G401.6 (cell line): Measurements from ENCODE around the gene SLC22A2.

Experiments used
- FAIRE-seq: peaks from 2 replicates; lab custom pipeline; 2012; peaks lifted over from hg19 to GRCh38; lab: Jason Lieb, UNC

Gene SLC22A2

DNA sequence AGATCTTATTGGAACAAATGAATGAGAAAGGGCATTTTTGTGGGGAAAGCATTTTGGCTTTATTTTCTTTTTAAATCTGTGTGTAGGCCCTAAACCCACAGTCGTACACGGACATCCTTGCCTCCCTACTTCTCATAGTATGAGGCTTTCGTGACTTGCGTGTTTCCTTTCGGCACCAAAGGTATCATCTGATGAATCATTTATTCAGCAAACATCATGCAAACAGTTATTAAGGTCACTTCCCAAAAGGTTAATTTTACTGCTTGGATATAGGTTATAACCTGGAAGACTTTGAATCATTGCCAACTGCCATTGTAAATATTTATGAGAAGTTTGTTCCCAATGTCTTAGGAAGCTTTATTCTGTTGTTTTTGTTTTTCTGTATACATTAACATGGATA lies 15.1 kb upstream of the SLC22A2 start:
- FAIRE-seq, result no peak

GRCh38 chr6:160273196-160273595 lies 14.6 kb upstream of the SLC22A2 start:
- FAIRE-seq, result no peak

DNA sequence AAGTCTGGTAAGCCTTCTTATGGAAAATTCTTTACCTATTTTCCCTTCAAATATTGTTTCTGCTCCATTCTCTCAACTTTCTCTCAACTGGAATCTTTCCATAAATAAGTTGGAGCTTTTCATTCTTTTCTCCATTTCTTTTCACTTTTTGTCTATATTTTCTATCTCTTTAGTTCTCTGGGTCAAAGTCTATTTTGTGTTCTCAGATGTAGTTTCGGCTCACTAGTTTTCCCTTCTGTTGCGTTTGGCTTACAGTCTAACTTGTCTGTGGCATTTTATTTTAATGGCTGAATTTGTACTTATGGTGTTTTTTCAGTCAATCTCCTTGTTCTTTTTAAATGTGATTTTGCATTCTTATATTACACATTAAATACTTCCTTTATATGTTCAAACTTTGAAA lies 14.1 kb upstream of the SLC22A2 start:
- FAIRE-seq, result no peak

DNA sequence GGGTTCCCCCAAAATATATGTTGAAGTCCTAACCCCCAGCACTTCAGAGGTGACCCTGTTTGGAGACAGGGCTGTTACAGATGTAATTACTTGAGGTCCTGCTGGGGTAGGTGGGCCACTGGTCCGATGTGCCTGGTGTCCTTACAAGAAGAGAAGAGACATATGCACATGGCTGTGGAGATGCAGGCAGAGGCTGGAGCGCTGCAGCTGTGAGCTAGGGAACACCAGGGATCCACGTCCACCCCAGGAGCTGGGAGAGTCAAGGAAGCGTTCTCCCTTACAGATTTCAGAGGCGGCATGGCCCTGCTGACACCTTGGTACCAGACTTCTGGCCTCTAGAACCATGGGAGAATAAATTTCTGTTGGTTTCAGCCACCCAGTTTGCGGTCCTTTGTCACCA lies 11.7 kb upstream of the SLC22A2 start:
- no peak for FAIRE-seq

DNA sequence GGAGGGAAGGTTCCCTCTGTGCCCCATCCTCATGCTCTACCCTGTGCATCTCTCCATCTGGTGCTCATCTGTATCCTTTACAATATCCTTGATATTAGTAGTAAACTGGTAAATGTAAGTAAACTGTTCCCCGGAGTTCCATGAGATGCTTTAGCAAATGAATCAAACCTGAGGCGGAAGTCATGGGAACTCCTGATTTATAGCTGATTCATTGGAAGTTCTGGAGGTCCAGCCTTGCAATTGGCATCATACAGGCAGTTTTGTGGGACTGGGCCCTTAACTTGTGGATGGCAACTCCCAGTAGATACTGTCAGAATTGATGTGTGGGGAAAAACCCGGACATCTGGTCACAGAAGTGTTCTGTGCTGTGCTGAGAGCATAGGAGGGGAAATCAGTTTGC lies 11.2 kb upstream of the SLC22A2 start:
- FAIRE-seq, result no peak

GRCh38 chr6:160269023-160269521 lies 10.5 kb upstream of the SLC22A2 start:
- no peak for FAIRE-seq

DNA sequence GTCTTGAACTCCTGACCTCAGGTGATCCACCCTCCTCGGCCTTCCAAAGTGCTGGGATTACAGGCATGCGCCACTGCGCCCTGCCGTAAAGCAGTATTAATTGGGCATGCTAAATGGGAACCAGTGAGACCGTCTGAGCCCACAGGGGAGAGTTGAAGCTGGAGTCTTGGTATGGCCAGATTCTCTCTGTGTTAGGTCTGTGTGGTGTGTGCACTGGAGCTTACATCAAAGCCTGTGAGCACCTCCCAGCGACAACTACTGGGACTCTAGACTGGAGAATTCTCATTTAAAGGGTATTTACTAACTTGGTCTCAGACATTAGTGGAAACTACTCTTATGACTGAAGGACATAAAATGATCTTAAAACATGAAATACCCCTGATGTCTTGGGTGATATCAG lies 8.5 kb upstream of the SLC22A2 start:
- FAIRE-seq, result no peak

- FAIRE-seq, result no peak
Observed at GRCh38 chr6:160265869-160266476, 7.4 kb upstream of the SLC22A2 start.

- no peak for FAIRE-seq
Observed at GRCh38 chr6:160264061-160264612, 5.5 kb upstream of the SLC22A2 start.

DNA sequence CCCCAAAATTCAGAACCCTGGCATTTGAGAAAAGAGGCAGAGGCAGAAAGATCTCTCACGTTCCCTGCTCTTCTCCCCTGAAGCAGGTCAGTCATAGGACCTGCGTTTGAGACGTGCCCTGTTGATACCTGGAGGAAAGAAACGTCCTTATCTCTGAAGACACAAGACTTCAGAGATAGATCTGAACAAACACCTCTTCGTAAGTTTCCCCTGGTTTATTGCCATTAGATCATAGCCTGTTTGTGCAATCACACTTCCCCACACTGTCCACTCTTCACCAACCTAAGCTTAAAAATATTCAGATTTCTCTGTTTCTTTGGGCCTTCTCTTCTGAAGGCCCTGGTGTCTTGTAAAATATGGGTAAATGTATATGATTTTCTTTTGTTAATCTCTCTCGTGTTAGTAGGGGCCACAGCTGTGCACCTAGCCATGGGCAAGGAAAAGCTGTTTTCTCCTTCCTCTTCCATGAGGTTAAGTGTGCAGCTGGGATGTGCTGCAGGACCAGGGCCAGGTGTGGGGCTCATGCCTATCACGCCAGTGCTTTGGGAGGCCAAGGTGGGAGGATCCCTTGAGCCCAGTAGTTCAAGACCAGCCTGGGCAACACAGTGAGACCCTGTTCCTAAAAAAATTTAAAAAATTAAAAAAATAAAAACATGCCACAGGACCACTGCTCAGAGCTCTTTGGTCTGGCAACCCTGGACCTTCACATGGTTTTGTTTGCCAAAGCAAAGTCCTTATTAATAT lies 4.7 kb upstream of the SLC22A2 start:
- FAIRE-seq, result no peak

- no peak for FAIRE-seq
Observed at GRCh38 chr6:160261991-160262680, 3.5 kb upstream of the SLC22A2 start.

DNA sequence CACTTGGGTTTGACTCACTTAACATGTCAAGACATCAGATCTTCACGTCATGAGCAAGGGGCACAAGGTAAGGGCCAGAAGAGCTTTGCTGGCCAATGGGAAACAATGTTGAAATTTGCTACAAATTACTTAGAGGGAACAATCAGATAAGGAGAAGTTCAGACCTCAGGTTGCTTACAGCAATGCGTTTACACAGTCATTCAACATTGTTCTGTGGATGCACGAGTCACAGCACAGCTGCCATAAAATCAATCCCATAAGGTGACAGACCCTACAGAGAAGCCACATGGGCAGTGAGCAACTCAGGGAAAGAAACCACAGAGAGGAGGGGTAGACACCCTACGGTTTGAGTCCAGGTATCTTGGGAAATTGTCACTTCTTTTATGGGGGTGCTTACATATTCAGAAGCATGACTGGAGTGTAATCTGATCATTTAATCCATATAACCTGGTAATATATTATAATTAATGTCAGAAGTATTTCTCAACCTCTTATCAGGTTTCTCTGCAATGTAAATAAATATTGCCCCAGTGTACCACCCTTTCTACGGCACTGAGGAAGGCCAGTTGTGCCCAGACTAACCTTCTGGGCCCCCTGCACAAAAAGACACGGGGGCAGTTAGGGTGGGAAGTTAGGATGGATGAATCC lies 2.3 kb upstream of the SLC22A2 start:
- FAIRE-seq, result no peak

GRCh38 chr6:160260367-160260766 lies 1.7 kb upstream of the SLC22A2 start:
- no peak for FAIRE-seq

- no peak for FAIRE-seq
Observed at GRCh38 chr6:160259598-160259997, 977 bp upstream of the SLC22A2 start.

- no peak for FAIRE-seq
Observed at GRCh38 chr6:160259143-160259425, 463 bp upstream of the SLC22A2 start.

DNA sequence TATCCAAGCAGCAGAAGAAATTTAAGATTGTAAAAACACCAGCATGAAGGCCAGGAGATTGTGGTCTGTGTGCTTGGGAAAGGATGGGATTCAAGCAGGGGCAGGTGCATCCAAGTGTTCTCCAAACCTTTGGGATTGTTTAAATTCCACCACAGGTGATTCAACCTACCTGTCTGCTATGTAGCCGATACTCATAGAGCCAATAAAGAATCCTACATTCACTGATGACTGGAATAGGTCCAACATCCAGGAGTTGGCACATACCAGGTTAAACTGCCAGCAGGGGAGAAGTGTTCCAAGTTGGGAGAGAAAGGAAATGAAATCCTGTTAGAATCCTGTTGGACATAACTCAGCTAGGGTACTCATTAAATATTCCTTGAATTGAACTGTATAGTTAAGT lies 2.2 kb downstream of the SLC22A2 start:
- FAIRE-seq, result no peak

GRCh38 chr6:160254467-160255312 lies 3.9 kb downstream of the SLC22A2 start:
- FAIRE-seq, result no peak

GRCh38 chr6:160253714-160254113 lies 4.9 kb downstream of the SLC22A2 start:
- FAIRE-seq, result no peak

DNA sequence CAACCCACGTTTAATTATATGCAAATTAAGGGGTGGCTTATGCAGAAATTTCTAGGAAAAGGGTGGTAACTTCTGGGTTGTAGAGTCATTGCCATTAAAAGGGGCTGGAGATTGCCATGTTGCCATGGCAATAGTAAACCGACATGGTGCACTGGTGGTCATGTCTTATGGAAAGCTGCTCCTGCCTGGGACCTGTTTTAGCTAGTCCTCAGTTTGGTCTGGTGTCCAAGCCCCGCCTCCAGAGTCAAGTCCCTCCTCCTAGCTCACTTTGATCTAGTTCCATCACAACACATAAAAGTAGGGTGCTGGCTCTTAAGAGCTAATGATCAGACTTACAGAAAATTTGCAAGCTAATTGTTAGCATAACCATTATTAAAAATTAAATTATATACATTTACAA lies 5.3 kb downstream of the SLC22A2 start:
- no peak for FAIRE-seq

GRCh38 chr6:160252073-160252813 lies 6.4 kb downstream of the SLC22A2 start:
- no peak for FAIRE-seq

- FAIRE-seq, result no peak
Observed at GRCh38 chr6:160249671-160250070, 8.9 kb downstream of the SLC22A2 start.
